Smooth muscle cell (in vitro differentiated cells): Measurements from ENCODE around the gene LHFPL3. TPM values are rescaled to one million over a fixed set of nuclear protein-coding genes. Genes with fewer than 3 reads are reported as not detected.
"Not testable (repeated sequence)": the region's sequence is repeated elsewhere in the genome, so short reads cannot be mapped to it uniquely, and the experiment has no call there.

Source experiments
- DNase-seq: peaks from one replicate; lab custom pipeline; 2025; ENCODE audit not compliant: unreplicated experiment; lab: John Stamatoyannopoulos, UW
- H2AFZ ChIP-seq: fragments of 200-600 bp; sonication (generic); 2 replicates; pipeline ENCODE4 v1.6.0; 2016; ENCODE audit warnings: antibody characterized with exemption, low read depth, mild to moderate bottlenecking
- H3F3A ChIP-seq: fragments of 200-600 bp; sonication (generic); 2 replicates; pipeline ENCODE4 v1.6.0; 2017; ENCODE audit warnings: antibody characterized with exemption, low read depth
- H3K27ac ChIP-seq: fragments of 200-600 bp; sonication (generic); 2 replicates; pipeline ENCODE4 v1.5.1; 2016; ENCODE audit warnings: low read depth, mild to moderate bottlenecking
- H3K27me3 ChIP-seq: fragments of 200-600 bp; sonication (generic); 2 replicates; pipeline ENCODE4 v1.6.1; 2016; ENCODE audit warnings: low read depth, mild to moderate bottlenecking
- H3K36me3 ChIP-seq: fragments of 200-600 bp; sonication (generic); 2 replicates; pipeline ENCODE4 v1.5.1; 2016; ENCODE audit warnings: low read depth
- H3K4me1 ChIP-seq: fragments of 200-600 bp; sonication (generic); 2 replicates; pipeline ENCODE4 v1.5.1; 2016; ENCODE audit warnings: low read depth
- H3K4me2 ChIP-seq: fragments of 200-600 bp; sonication (generic); 2 replicates; pipeline ENCODE4 v1.6.0; 2016; ENCODE audit warnings: mild to moderate bottlenecking
- H3K4me3 ChIP-seq: fragments of 200-600 bp; sonication (generic); 2 replicates; pipeline ENCODE4 v1.5.1; 2016; ENCODE audit warnings: mild to moderate bottlenecking
- H3K79me2 ChIP-seq: fragments of 200-600 bp; sonication (generic); 2 replicates; pipeline ENCODE4 v1.6.0; 2016; ENCODE audit warnings: low read depth, mild to moderate bottlenecking
- H3K9ac ChIP-seq: fragments of 200-600 bp; sonication (generic); 2 replicates; pipeline ENCODE4 v1.6.0; 2016; ENCODE audit warnings: low read depth
- H3K9me3 ChIP-seq: fragments of 200-600 bp; sonication (generic); replicated peaks from 2 replicates; pipeline ENCODE4 v1.5.1; 2016; ENCODE audit warnings: low read depth
- H4K20me1 ChIP-seq: fragments of 200-600 bp; sonication (generic); 2 replicates; pipeline ENCODE4 v1.6.0; 2016; ENCODE audit warnings: low read depth
- CTCF ChIP-seq: fragments of 200-600 bp; sonication (generic); IDR thresholded peaks from 2 replicates; pipeline ENCODE4 v1.5.1; 2017; ENCODE audit warnings: borderline replicate concordance, mild to moderate bottlenecking, antibody characterized with exemption; ENCODE audit not compliant: insufficient read depth, poor library complexity, severe bottlenecking
- WGBS: methylation state at CpG from one replicate; pipeline ENCODE4 v1.1.7; 2016; ENCODE audit warnings: low lambda C conversion rate; 5-methylcytosine and 5-hydroxymethylcytosine counted together
- polyA plus RNA-seq: library from polyadenylated mRNA; unstranded; fragments of >200 nt; fragmentation: Nextera tagmentation; extraction: Ambion mirVana; gene quantifications from 2 replicates; pipeline ENCODE4 v1.2.1, GENCODE V29; 2016
- total RNA-seq: library from RNA; depleted of rRNA; stranded (reverse); fragments of >200 nt; gene quantifications from 2 replicates; pipeline ENCODE4 v1.2.3, GENCODE V29; 2014

Gene LHFPL3
- total and polyA plus RNA-seq, 2 experiments from 2014 or later: not detected

GRCh38 chr7:104569751-104570150 lies 241.3 kb downstream of the LHFPL3 start:
- H3F3A ChIP-seq: no peaks in the 10 kb centered on the region
- no peak overlapping the region for H3K9ac ChIP-seq
- WGBS: 77% methylated on average over 3 of the region's 3 CpGs
- H3K27me3 ChIP-seq: no peaks in the 10 kb centered on the region
- no peak overlapping the region for H2AFZ ChIP-seq
- no peak for DNase-seq
- TF ChIP-seq CTCF: no peak
- H3K4me1 ChIP-seq: no peaks in the 10 kb centered on the region
- H3K9me3 ChIP-seq: no peaks in the 10 kb centered on the region
- H3K4me3 ChIP-seq: no peak overlapping the region
- H3K36me3 ChIP-seq: no peaks in the 10 kb centered on the region
- no peaks in the 10 kb centered on the region for H3K79me2 ChIP-seq
- no peaks in the 10 kb centered on the region for H4K20me1 ChIP-seq
- no peak overlapping the region for H3K27ac ChIP-seq
- no peak overlapping the region for H3K4me2 ChIP-seq

- H3K9me3 ChIP-seq: no peaks in the 10 kb centered on the region
- H3F3A ChIP-seq: no peaks in the 10 kb centered on the region
- H3K36me3 ChIP-seq: no peaks in the 10 kb centered on the region
- no peak overlapping the region for H3K4me2 ChIP-seq
- H3K79me2 ChIP-seq: no peaks in the 10 kb centered on the region
- H2AFZ ChIP-seq: no peak overlapping the region
- no peaks in the 10 kb centered on the region for H3K27me3 ChIP-seq
- H4K20me1 ChIP-seq: no peaks in the 10 kb centered on the region
- no peak overlapping the region for H3K27ac ChIP-seq
- H3K4me3 ChIP-seq: no peak overlapping the region
- H3K9ac ChIP-seq: no peak overlapping the region
- no peaks in the 10 kb centered on the region for H3K4me1 ChIP-seq
- no peak for TF ChIP-seq CTCF
- no peak for DNase-seq
These were observed 244.2 kb downstream of the LHFPL3 start for GRCh38 chr7:104572554-104572953.

GRCh38 chr7:104584620-104585019 lies 256.2 kb downstream of the LHFPL3 start:
- Histone ChIP-seq H2AFZ (no peak overlapping the region), H3F3A (no peaks in the 10 kb centered on the region), H3K4me3 (no peak overlapping the region), H3K79me2 (no peaks in the 10 kb centered on the region), H3K4me2 (no peak overlapping the region), H3K4me1 (no peaks in the 10 kb centered on the region), H3K27me3 (no peaks in the 10 kb centered on the region), H3K9me3 (no peaks in the 10 kb centered on the region), H3K9ac (no peak overlapping the region), H3K36me3 (no peaks in the 10 kb centered on the region), H3K27ac (no peak overlapping the region), H4K20me1 (no peaks in the 10 kb centered on the region)
- WGBS: 34% methylated on average over 3 of the region's 3 CpGs
- no peak for TF ChIP-seq CTCF
- DNase-seq: no peak

- H4K20me1 ChIP-seq, H2AFZ ChIP-seq: not testable (repeated sequence)
- 80% methylated on average over 7 of the region's 7 CpGs for WGBS
These were observed 267.2 kb downstream of the LHFPL3 start for GRCh38 chr7:104595591-104595990.

More at GRCh38 chr7:104595591-104595990, 267.2 kb downstream of the LHFPL3 start:
- DNase-seq, H3K36me3 ChIP-seq, H3F3A ChIP-seq, H3K4me1 ChIP-seq, H3K4me2 ChIP-seq, H3K27me3 ChIP-seq, H3K4me3 ChIP-seq, H3K9ac ChIP-seq, H3K79me2 ChIP-seq, H3K9me3 ChIP-seq, H3K27ac ChIP-seq: not testable (repeated sequence)
